Liver (tissue), 3 donors: ENCODE results near the gene CABYR.

ENCODE experiments used
- ATF3 ChIP-seq: IDR thresholded peaks from 2 replicates; pipeline ENCODE4 v1.6.1; 2016; ENCODE audit warnings: antibody characterized with exemption
- CTCF ChIP-seq: fragments of 150-350 bp; IDR thresholded peaks from 2 replicates; pipeline ENCODE4 v1.5.1; 2017; ENCODE audit warnings: improper control_type of control experiment, low read depth, low read length; ENCODE audit not compliant: missing input control
- FOXA1 ChIP-seq: IDR thresholded peaks from 2 replicates; pipeline ENCODE4 v1.6.1; 2016; ENCODE audit warnings: antibody characterized with exemption
- GABPA ChIP-seq, 2 donors: IDR thresholded peaks in 1 of 2; conservative IDR thresholded peaks in 1 of 2; 2 replicates each; pipeline ENCODE4 v1.6.1; 2016; ENCODE audit warnings: antibody characterized with exemption in 2 of 2, mild to moderate bottlenecking in 1 of 2, moderate library complexity in 1 of 2
- JUND ChIP-seq, 2 donors: IDR thresholded peaks; 2 replicates each; pipeline ENCODE4 v1.6.1; 2016; ENCODE audit warnings: antibody characterized with exemption in 2 of 2
- MAX ChIP-seq: IDR thresholded peaks from 2 replicates; pipeline ENCODE4 v1.6.1; 2016; ENCODE audit warnings: antibody characterized with exemption
- RAD21 ChIP-seq, 2 donors: IDR thresholded peaks; 2 replicates each; pipeline ENCODE4 v1.6.1; 2016; ENCODE audit warnings: antibody characterized with exemption in 2 of 2, mild to moderate bottlenecking in 2 of 2
- REST ChIP-seq: IDR thresholded peaks from 2 replicates; pipeline ENCODE4 v1.6.1; 2016; ENCODE audit warnings: antibody characterized with exemption, mild to moderate bottlenecking
- RXRA ChIP-seq, 2 donors: IDR thresholded peaks; 2 replicates each; pipeline ENCODE4 v1.6.1; 2017 to 2018; ENCODE audit warnings: antibody characterized with exemption in 2 of 2, mild to moderate bottlenecking in 1 of 2
- SP1 ChIP-seq: IDR thresholded peaks from 2 replicates; pipeline ENCODE4 v1.6.1; 2018; ENCODE audit warnings: antibody characterized with exemption, mild to moderate bottlenecking
- TAF1 ChIP-seq: conservative IDR thresholded peaks from 2 replicates; pipeline ENCODE4 v1.6.1; 2016; ENCODE audit warnings: antibody characterized with exemption, mild to moderate bottlenecking
- donor health status: healthy.
- donor health status: healthy.

- TF ChIP-seq CTCF: no peak
- peak in 1 of 2 donors; percentile 31 for TF ChIP-seq JUND (IDR thresholded peaks at IDR 0.05)
- no peak for TF ChIP-seq ATF3
- no peak for TF ChIP-seq SP1
- TF ChIP-seq MAX: no peak
- no peak for TF ChIP-seq REST
- TF ChIP-seq TAF1: no peak
- no peak for TF ChIP-seq RAD21 (IDR thresholded peaks at IDR 0.05)
- TF ChIP-seq GABPA (IDR thresholded peaks at IDR 0.05 in 1 of 2, conservative IDR thresholded peaks at IDR 0.05 in 1 of 2): no peak
- peak in 1 of 2 donors; percentile 45 for TF ChIP-seq RXRA (IDR thresholded peaks at IDR 0.05)
- TF ChIP-seq FOXA1: peak; percentile 72
These were observed 1.9 kb upstream of the CABYR start for GRCh38 chr18:24136967-24137373.
